Retina (tissue), 1 donor: ENCODE measurements around the gene CFAP97.
"Not testable (repeated sequence)": the region's sequence is repeated elsewhere in the genome, so short reads cannot be mapped to it uniquely, and the experiment has no call there.

Experiments
- DNase-seq: peaks from one replicate; pipeline ENCODE4 v3.0.0-alpha.2; 2016

Gene CFAP97

DNA sequence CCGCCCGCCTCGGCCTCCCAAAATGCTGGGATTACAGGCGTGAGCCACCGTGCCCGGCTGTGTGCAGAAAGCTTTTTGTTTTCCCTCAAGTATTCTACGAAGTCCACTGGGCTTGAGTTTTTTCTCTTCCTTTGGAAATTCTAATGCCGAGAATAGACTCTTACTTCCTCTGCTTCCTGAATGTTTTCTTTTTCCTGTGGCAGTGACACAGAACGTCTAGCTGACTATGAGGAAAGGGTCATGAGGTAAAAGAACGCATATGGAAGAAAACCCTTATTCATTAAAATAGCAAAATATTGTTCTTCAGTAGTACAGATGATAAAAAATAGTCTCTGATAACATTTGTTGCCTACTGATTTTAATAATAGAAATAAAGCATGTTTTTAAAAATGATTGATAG, 65.6 kb downstream of the CFAP97 start:
- no peak for DNase-seq

DNA sequence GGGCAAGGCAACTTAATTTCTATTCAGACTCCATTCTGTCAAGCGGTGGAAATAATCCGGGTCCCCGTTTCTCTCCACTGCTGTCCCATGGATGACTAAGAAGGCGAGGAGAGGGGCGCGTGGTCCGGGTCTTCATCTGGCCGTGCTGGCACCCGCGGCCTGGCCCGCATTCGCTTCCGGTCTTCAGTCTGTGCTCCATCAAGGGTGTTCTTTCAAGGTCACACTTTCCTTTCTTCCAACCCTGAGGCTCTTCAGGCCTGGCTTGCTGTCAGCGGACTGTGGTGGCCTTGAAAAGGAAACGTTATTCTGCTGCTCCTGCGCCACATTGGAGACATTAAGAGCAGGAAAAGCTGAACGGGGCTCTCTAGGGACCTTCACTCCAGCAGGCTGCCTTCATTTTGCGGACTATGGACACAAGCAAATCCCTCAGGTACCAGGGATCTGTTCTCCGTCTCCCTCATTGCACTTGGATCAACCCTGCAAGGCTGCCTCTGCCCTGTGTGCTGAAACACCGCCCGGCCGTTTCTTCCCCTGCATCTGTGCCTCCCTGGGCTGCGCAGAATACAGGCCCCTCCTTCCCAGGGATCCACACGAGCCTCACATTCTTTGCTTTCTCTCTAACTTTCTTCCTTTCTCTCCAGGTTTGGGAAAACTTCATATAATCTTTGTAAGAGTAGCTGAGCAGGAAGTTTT, 66.4 kb downstream of the CFAP97 start:
- peak; percentile 38 for DNase-seq

DNA sequence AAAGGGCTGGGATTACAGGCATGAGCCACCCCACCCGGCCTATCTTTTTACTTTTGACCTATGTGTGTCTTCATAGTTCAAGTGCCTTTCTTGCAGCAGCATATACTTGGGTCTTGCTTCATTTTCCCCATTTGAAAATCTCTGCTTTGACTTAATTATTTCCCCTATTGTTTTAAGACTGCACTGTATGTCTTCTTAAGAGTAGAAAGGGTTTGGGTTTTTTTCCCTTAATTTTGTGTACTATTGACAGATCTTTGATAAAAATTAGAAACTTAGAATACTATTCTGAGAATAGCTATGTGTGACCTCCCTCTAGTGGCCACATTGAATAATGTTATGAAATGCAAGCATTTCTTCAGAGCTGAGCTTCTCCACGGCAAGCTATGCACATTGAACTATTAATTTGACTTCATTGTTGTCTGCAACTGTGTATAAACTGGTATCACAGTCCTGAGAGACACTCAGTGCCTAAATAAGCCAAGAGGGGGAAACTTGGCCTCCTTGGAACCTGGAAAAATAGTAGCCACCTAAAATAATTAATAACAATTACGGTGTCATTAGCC, 69.4 kb downstream of the CFAP97 start:
- peak; percentile 48 for DNase-seq

DNA sequence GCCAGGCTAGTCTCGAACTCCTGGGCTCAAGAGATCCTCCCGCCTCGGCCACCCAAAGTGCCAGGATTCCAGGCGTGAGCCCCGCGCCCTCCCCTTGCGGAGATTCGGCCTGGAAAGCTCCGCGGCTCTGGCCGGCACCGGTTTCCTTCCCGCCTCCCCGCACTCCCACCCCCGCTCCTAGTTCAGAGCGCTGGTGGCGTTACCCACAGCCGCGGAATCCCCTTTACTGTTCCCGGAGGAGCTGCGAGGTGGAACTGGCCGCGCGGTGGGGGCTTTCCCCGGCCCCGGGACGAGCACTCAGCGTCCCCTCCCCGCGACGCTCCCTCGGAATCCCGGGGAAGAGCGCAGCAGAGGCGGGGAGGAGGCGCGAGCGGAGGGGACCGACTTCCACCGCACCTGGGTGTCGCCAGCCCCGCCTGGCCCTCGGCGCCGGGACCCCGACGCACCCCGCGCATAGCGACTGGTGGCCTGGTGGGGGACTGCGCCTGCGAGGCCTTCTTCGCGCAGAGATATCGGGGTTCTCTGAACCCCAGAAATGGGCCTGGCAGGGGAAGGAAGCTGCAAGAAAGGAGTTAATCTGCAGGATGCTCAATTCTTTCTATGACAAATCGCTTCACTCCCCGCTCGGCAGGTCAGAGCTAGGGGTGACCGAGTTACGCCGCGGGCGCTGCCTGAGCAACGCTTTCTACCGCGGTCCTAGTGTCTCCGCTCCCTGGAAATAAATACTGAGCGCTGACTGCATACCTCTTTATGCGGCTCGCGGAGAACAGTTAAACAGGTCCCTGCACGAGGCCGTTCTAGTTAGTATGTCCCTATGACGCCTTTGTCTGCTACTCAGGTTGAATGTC, 75.3 kb downstream of the CFAP97 start:
- DNase-seq = peak; percentile 86

DNA sequence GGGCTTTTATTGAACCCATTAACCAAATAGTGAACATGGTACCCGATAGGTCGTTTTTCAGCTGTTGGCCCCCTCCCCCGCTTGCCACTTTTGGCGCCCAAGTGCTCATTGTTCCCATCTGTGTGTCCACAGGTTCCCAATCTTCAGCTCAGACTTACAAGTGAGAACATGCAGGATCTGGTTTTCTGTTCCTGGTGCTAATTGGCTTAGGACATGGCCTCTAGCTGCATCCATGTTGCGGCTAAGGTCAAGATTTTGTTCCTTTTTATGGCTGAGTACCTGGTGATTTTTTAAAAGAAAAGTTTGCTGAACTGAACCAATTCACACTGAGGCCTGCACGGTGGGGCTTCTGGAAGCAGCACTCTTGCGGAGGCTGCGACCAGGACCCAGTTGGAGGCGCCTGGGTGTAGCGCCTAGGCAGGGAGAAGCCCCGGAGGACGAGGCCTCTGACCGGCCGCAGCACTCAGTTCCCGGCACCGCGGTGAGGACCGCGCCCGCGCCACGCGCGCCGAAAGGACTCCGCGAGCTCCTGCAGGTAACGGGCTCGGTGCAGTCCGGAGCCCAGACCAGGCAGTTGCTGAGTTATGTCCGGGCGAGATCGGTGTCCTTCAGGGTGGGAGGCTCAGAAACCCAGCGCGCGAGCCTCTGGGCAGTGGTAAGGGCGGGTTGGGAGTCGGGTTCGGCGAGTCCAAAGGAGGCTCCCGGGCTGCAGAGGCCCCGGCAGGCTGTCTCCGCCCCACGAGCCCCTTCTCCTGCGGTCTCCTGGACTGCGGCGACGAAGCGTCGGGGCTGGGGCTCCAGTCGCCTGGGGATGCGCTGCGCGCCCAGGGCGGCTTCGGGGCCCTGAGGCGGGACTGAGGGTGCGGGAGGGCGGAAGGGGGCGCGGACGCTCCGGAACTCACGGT, 76.5 kb downstream of the CFAP97 start:
- DNase-seq = peak; percentile 83

DNA sequence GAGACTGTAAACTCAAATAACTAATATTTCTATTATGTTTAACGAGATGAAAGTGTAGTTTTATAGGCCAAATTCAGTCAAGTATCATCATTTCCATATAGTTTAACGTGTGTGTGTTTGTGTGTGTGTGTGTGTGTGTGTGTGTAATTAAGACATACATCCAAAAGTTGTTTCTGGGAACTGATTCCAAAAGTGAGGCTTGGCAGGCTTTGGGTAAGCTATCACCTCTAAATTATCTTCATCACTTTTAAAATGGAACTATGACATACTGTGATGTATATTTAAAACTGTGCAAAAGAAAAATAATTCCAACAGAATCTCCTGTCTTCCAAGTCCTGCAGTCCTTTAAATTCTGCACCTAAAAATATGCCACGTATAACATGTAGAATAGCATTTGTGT, 79.8 kb downstream of the CFAP97 start:
- DNase-seq = no peak

DNA sequence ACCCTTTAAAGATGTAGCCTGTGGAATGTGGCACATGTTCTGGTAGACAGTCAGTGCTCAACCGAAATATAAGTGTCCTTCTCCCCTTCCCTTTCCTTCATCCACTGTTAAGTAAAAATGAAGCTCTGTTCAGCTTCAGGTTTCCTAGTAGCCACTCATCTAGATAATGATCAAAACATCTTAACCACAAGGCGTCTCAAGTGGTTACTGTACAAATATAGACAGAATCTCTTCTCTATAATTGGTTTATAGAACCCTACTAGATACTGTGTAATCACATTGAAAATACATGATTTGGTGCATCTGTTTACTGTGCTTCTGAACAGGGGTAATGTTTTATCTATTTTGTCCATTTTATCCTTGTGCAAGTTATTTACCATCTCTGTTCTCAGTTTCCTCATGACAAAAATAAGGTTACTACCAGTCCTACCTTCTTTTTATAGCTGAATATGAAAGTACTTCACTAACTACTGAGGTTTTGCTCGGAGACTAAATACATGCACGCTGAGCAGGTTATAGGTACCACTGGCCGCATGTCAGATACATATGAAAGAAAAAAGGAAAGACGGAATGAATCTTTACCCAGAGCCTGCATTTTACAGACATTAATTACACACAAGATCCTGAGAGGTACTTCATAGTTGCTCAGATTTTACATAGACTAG, 81.0 kb downstream of the CFAP97 start:
- no peak for DNase-seq

DNA sequence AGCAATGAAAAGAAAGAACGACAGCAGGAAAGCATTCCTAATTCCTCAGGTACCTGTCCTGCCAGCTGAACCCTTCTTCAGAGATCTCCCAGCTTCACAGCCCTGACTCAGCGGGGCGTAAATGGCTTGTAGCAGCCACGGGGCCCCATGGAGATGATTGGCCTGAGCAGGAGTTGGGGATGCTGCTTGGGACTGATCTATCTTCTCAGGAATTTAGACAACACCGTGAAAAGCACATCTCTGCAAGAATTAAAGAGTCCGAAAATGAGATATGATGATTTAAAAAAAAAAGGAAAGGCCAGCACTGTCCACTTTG, 83.2 kb downstream of the CFAP97 start:
- no peak for DNase-seq

DNA sequence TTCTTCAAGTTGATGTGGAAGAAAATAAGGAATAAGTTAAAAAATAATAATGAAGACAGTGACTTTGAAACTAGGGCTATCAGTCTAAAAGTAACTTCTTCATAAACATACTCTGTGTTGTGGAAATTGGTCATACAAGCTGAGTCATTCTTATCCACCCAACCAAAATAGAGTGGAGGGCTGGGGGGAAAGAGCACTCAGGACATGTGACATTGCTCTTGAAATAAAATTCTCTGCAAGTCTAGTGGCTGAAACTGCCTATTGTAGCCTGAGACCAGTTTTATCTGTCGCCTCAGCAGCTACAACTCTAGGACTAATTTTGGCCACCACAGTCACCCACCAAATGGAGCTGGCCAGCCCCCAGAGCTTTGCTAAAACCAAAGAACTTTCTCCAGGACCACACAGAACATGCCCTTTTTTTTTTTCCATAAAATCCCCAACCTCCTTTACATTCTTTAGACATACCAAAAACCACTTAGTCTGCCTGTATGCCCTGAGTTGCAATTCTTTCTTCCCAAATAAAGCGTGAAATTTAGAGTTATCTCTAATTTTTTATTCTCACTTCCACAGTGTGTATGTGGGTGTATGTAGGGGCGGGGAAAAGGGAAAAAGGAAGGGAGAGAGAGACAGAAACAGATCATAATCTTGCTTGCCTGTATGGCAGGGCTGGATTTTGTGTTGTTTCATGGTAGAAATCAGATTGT, 83.7 kb downstream of the CFAP97 start:
- no peak for DNase-seq

DNA sequence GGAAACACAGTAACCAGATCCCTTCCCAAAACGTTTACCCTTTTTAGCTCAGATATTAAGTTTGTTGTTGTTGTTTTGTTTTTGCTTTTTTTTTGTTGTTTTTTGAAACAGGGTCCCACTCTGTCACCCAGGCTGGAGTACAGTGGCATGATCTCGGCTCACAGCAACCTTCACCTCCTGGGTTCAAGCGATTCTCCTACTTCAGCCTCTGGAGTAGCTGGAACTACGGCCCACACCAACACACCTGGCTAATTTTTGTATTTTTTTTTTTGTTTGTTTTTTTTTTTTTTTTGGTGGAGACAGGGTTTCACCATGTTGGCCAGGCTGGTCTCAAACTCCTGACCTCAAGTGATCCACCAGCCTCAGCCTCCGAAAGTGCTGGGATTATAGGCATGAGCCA, 84.3 kb downstream of the CFAP97 start:
- DNase-seq = not testable (repeated sequence)

DNA sequence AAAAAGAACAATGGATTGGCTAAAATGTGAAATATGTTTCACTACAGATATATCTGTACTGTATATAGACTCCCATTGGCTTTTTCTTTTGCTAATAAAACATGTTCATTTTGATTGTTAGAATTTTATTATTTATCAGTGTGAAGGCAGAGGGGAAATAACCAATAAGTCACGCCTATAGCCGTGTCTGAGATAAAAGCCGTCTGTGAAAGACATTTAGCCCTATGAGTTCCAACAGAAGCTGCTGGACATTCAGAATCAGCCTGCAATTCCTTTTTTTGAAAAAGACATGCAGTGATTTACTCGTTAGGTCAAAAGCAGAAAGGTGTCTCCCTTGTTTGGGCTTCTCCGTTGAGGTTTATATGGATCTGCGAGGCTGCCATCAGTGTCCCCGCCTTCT, 84.9 kb downstream of the CFAP97 start:
- no peak for DNase-seq

DNA sequence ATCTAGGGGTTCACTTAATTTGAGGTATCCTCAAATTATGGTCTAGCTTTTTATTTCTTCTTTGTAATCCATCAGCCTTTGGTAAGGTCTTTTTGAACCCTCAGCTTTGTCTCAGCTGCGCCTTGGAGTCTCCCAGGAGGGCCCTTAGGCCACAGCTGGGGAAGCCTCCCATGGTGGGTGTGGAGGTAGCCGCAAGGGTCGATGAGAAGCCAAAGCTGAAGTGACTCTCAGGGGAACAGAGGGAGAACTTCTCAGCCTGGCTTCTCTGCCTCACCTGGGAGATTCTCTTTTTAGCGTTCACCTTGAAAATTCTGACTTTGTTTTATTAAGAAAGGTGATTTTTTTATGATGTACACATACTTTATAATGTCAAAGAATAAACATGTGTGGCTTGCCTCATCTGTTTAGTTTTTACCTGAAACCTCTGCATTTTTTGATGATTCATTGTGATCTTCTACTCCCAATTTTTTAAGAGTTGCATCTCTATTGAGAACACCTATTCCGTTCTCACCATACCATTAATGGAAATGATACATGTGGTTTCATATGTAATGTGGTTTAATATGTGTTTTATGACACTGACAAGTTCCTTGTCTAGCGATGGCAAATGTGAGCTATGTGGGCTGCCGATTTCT, 86.4 kb downstream of the CFAP97 start:
- DNase-seq = no peak

DNA sequence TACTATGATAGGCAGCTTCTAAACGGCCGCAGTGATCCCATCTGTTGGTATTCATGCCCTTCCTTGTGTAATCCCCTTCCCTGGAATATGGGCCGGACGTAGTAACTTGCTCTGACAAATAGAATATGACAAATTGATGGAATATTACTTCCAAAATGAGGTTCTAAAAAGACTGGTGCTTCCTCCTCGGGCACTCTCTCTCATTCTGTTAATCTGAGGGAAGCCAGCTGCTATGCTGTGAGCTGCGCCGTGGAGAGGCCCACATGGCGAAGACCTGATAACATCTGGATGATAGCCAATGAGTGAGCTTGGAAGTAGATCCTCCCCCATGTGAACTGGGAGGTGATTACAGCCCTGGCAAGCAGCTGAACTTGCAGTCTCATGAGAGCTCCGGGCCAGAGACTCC, 88.0 kb downstream of the CFAP97 start:
- peak; percentile 50 for DNase-seq

DNA sequence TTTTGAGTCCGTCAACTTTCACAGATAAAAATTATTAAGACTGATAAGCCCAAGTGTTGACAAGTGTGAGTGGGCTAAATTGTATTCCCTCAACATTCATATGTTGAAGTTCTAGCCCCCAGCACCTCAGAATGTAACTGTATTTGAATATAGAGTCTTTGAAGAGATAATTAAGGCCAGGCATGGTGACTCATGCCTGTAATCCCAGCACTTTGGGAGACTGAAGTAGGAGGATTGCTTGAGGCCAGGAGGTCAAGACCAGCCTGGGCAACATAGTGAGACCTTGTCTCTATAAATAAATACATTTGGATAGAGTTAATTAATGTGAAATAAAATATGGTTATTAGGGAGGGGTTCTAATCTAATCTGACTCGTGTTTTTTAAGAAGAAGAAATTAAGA, 90.5 kb downstream of the CFAP97 start:
- DNase-seq = no peak

DNA sequence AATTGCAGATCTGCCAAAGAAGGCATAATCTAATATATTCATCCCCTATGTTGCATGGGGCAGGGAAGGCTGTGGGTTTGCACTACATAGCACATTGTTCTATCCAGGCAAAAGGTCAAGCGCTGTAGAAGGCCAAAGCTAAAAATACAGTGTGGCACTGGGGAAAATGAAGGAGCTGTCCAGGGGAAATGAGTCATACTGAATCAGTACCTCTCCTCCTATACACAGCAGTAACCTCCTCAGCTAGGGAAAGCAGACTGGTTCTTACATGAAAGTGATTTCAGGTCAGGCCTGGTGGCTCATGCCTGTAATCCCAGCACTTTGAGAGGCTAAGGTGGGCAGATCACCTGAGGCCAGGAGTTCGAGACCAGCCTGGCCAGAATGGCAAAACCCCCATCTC, 91.7 kb downstream of the CFAP97 start:
- no peak for DNase-seq

DNA sequence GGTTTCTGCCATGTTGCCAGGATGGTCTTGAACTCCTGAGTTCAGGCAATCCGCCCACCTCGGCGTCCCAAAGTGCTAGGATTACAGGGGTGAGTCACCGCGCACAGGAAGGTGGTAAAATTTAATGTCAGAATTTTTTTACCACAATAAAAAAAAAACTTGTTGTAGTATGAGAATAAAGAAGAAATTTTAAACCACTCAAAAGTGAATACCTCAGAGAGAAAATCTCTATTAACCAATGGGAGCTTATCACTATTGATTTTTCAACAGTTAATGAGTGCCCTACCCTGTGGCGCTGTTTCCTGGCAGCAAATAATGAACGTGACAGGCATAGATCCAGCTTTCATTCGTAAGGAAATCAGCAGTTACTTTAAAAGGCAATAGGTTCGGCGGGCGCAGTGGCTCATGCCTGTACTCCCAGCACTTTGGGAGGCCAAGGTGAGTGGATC, 93.4 kb downstream of the CFAP97 start:
- no peak for DNase-seq

DNA sequence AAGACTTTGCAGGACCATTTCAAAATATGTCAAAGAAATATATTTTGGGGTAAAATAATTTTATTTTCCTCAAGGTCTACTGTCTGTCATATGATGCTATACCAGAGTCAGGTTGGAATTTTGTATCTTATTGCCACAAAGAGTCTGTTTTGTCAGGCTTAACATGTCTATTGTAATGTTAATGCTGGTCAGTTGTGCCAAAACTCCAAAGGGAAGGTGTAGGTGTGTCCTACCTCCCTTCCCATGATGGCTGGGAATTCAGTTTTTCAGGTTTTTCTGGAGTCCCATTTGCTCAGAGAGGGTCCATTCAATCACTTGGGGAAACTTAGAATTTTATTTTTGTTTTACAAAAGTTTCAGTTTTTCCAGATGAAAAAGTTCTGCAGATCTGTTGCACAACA, 94.1 kb downstream of the CFAP97 start:
- DNase-seq = no peak
